ENCODE measurements around the gene POLN. TPM values are rescaled to one million over a fixed set of nuclear protein-coding genes. Genes with fewer than 3 reads are reported as not detected.

The POLN gene
- total and polyA plus RNA-seq, 12 donors: 0.69 to 10.6 (median 3.0) TPM

GRCh38 chr4:2066011-2066551 is 175.8 kb downstream of the POLN start:
- Histone ChIP-seq H3K9me3 (replicated peaks in 1 of 3) (no peaks in the 10 kb centered on the region), H3K27ac (no peak overlapping the region), H3K36me3 (replicated peaks in 1 of 2) (no peaks in the 10 kb centered on the region), H3K27me3 (peaks cover 4% of the 10 kb centered on the region), H3K4me1 (replicated peaks in 1 of 2) (no peaks in the 10 kb centered on the region), H3K4me3 (no peak overlapping the region)
- intact Hi-C loops (cut with DNase I): no loop called here
- DNase-seq: peak in 2 of 7 donors; percentile 5 to 6
- WGBS, 4 donors: 57 to 83% (median 81%) methylated on average over 1 to 15 of the region's 15 CpGs
- no peak for TF ChIP-seq POLR2A (IDR thresholded peaks at IDR 0.05)
- no peak for TF ChIP-seq CTCF (IDR thresholded peaks at IDR 0.05)

GRCh38 chr4:2065106-2065930 is 176.6 kb downstream of the POLN start:
- peak in 1 of 7 donors; percentile 4 for DNase-seq
- TF ChIP-seq CTCF (IDR thresholded peaks at IDR 0.05) (no peak), POLR2A (IDR thresholded peaks at IDR 0.05) (no peak)
- intact Hi-C loops (cut with DNase I): no loop called here
- H3K27me3 ChIP-seq: peaks cover 12% of the 10 kb centered on the region
- no peaks in the 10 kb centered on the region for H3K4me1 ChIP-seq (replicated peaks in 1 of 2)
- no peaks in the 10 kb centered on the region for H3K9me3 ChIP-seq (replicated peaks in 1 of 3)
- no peak overlapping the region for H3K4me3 ChIP-seq
- no peaks in the 10 kb centered on the region for H3K36me3 ChIP-seq (replicated peaks in 1 of 2)
- H3K27ac ChIP-seq: no peak overlapping the region
- 72 to 80% (median 76%) methylated on average over 17 to 24 of the region's 24 CpGs for WGBS, 4 donors

- no peak overlapping the region for H3K27ac ChIP-seq
- intact Hi-C loops (cut with DNase I): no loop called here
- peak in 1 of 7 donors; percentile 7 for DNase-seq
- peaks cover 19% of the 10 kb centered on the region for H3K27me3 ChIP-seq
- TF ChIP-seq POLR2A (IDR thresholded peaks at IDR 0.05) (no peak), CTCF (IDR thresholded peaks at IDR 0.05) (no peak)
- H3K4me3 ChIP-seq: no peak overlapping the region
- 80 to 100% (median 90%) methylated on average over 1 to 40 of the region's 40 CpGs for WGBS, 4 donors
- no peaks in the 10 kb centered on the region for H3K4me1 ChIP-seq (replicated peaks in 1 of 2)
- no peaks in the 10 kb centered on the region for H3K36me3 ChIP-seq (replicated peaks in 1 of 2)
- no peaks in the 10 kb centered on the region for H3K9me3 ChIP-seq (replicated peaks in 1 of 3)
Measured at GRCh38 chr4:2064276-2064991, 177.5 kb downstream of the POLN start.

- H3K27me3 ChIP-seq: peaks cover 19% of the 10 kb centered on the region
- H3K4me3 ChIP-seq: no peak overlapping the region
- intact Hi-C loops (cut with DNase I): no loop called here
- no peak overlapping the region for H3K27ac ChIP-seq
- no peak for DNase-seq
- H3K4me1 ChIP-seq (replicated peaks in 1 of 2): no peaks in the 10 kb centered on the region
- WGBS, 4 donors: 95 to 97% (median 96%) methylated on average over 11 to 53 of the region's 53 CpGs
- no peaks in the 10 kb centered on the region for H3K9me3 ChIP-seq (replicated peaks in 1 of 3)
- H3K36me3 ChIP-seq (replicated peaks in 1 of 2): no peaks in the 10 kb centered on the region
- TF ChIP-seq POLR2A (IDR thresholded peaks at IDR 0.05): no peak
- no peak for TF ChIP-seq CTCF (IDR thresholded peaks at IDR 0.05)
Measured at GRCh38 chr4:2063557-2064275, 178.2 kb downstream of the POLN start.
